GM19193 (cell line): Measurements from ENCODE around the gene ADGRG6.

ENCODE experiments used
- POLR2A ChIP-seq: IDR thresholded peaks from 4 replicates; pipeline ENCODE4 v1.6.1; 2011; ENCODE audit not compliant: insufficient read depth, insufficient read length; ENCODE audit errors: extremely low read depth

The ADGRG6 gene

DNA sequence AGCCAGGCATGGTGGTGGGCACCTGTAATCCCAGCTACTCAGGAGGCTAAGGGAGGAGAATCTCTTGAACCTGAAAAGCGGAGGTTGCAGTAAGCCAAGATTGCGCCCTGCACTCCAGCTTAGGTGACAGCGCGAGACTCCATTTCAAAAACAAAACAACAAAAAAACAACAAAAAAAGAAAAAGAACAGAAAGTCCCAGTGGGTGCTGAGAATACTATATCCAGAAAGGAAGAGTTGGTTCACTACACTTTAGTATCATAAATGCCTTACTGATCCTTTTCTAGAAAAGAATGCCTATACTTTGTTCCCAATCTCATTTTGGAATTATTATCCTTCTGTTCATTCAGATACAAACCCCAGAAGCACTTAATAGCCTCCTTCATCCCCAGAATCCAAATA lies 20.9 kb upstream of the ADGRG6 start:
- TF ChIP-seq POLR2A, result no peak

DNA sequence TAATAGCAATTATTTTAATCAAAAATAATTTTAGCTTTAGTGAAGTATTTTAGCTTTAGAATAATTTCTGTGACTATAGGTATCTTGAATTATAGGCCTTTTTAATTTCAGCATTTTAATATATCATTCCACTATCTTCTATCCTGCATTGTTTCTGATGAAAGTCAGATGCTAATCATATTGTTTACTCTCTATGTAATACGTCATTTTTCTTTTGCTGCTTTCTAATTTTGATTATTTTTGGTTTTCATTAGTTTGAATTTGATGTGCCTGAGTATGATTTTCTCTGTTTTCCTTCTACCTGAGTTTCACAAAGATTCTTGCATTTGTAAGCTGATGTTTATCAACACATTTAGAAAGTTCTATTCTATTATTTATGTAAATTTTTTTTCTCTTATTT lies 17.4 kb upstream of the ADGRG6 start:
- TF ChIP-seq POLR2A, result no peak

DNA sequence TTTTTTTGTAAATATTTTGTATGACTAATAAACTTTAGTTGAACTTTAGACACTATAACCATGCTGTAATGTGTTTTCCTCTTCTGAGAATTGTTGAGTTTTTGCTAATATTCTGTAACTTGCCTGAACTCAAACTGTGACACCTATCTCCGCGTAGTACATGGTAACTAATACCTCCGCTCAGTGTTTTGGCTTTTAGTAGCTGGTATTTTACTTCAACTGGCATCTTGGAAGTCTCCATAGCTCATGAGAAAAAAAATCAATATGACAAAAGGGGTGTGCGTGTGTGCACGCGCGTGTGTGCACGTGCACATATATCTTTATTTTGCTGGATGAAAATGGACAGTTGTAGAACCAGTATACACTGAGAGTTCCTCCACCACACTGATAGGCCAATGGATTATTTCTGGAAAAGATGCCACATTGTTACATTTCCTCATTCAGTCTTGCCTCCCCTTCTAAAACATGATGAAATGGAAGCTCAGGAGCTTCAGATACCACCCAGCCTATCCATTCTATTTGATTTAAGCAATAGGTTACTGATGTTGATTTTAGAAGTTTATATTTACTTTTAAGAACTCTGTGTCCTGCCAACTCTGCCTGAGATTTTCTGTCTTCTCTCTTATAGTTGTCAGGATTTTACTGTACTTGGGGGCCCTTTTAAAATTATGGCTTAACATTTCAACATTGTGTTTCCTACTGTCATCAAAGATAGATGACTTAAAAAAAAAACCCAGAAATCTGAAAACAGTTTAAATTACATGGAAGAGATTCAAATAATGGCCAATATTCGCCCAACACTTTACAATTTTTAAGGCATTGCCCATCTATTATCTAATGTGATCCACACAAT lies 16.3 kb upstream of the ADGRG6 start:
- no peak for TF ChIP-seq POLR2A

DNA sequence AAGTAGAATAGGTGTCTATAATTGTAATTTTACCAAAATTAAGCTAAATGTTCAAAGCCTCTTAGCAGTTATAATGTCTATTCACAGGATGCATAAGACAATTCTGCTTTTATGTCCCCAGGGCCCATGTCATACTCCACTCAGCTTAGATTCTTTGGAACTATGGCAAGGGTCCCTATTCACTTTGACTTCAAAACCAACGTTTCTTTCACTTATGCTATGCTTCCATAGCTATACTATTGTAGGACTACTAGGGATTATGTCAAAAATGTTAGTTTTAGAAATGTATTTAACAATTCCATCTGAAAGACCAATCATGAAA lies 15.8 kb upstream of the ADGRG6 start:
- no peak for TF ChIP-seq POLR2A

DNA sequence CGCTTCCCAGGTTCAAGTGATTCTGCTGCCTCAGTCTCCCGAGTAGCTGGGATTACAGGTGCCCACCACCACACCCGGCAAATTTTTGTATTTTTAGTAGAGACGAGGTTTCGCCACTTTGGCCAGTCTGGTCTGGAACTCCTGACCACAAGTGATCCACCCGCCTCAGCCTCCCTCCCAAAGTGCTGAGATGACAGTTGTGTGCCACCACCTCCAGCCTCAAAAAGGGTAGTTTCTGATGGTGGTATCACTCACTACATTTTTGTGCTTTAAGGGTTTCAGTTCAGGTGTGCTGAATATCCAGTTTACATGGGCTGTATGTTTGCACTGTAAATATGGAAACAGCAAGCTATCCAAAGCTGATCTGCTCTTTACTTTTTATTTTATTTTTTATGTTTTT lies 12.1 kb upstream of the ADGRG6 start:
- TF ChIP-seq POLR2A, result no peak

DNA sequence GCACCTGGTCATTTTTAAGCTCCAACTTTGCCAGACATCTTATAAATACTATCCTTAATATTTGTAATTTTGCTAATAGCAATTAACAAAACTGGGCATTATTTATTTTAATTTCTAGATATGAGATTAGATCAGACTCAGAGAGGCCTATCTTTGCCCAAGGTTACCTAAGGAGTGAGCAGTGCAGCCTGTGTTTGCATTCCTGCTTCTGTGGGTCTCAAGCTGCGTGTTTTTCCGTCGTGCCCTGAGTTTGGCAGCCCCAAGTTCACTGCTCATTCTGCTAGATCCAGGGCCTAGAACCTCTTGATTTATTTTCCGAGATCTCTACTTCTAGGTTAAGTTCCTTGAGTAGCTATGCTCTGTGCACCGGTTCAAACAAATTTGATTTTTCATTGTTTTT lies 11.0 kb upstream of the ADGRG6 start:
- no peak for TF ChIP-seq POLR2A

DNA sequence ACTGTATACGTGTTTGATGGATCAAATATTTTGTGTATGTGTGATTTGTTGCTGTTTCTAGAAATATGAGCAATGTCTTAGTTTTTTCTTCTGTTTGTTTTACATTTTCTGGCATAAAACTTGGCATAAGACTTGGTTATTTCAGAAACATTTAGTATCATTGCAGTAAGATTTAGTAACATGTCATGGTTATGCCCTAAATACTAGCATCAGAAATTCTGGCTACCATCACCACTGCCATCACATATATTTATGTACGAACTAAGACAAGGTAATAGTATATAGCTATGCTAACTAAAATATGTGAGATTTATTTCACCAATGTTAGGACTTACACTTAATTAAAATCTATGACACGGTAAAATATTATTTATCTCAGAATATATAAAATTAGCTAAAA lies 10.3 kb upstream of the ADGRG6 start:
- no peak for TF ChIP-seq POLR2A

DNA sequence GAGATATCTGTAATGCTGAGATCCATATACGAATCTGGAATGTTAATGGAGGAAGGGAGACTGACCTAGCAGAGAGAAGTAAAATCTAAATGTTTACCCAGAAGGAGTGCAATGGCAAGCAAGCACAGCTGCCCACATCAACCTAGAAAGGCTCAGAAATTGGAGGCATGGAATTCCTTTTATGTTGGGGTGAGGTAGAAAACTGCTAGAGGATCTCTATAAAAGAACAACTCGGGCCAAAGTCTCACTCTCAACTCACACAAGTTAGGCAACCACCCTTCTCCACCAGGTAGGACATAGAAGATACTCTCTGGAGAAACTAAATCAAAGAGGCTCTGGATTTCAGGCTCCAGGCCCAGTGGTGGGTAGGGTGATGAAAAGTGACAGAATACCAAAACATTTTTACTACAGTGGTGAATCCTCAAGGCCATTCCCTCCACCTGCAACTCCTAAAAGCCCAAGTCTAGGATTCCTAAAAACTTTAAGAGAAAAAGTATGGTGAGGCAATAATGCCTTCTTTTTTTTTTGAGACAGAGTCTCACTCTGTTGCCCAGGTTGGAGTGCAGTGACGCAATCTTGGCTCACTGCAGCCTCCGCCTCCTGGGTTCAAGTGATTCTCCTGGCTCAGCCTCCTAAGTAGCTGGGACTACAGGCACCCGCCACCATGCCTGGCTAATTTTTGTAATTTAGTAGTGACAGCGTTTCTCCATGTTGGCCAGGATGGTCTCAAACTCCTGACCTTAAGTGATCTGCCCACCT lies 9.5 kb upstream of the ADGRG6 start:
- no peak for TF ChIP-seq POLR2A

DNA sequence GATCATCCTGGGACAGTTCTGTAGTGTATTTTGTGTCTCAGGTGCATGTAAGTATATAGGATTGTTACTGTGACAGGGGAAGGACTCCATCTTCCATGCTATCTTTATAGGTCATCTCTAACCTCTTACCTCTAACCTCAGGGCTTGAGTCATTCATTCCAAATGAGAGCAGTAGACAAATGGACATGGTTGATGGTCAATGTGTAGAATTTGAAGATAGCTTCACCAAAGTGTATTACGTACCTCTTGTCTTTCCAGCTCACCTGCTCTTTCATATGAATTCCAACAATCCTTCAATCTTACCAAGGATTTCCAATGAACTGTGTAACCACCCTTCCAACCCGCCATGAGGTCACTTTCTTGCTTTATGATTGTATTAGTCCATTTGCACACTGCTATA lies 8.7 kb upstream of the ADGRG6 start:
- no peak for TF ChIP-seq POLR2A

DNA sequence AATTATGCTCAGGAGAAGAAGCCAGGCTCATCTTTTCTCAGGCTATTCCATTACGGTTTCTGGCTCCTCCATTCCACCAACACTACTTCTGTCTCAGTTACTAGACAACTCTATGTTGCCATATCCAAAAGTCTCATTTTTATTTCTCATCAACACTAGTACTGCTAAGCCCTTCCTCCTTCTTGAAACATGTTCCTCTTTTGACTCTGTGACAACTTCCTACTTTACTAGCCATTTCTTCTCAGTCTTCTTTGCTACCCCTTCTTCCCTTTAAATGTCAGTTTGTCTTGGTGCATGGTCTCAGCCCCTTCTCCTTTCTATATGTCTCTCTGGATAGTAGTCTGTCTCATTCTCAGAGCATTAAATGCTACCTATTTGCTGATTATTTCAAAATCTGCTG lies 7.1 kb upstream of the ADGRG6 start:
- no peak for TF ChIP-seq POLR2A

DNA sequence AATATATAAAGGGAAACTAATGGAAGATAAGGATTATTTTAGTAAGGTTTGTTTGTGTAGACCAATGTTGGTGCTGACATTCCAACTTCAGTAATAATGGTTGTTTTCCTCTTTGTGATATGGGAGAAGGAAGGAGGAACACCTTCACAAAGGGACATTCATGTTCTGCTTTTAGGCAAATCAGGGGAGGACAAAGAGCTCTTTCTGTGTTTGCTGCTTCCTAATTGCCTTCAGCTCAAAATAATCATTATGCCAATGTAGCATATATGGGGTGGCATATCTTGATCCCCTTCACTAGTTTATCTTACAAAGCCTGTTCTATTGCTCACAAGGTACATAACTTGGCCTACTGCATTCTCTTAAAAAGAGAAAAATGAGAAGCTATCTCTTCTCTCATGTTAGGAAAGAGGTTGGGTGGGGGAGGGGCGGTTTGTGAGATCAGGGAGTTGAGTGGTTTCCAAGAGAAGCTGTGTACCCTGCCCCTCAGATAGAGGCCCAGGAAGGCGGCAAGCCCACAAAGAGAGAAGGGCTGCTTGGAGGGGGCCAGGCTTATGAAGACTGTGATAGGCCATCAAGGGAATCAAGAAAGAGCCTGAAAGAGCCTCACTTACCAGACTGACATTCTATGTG lies 4.7 kb upstream of the ADGRG6 start:
- TF ChIP-seq POLR2A, result no peak

DNA sequence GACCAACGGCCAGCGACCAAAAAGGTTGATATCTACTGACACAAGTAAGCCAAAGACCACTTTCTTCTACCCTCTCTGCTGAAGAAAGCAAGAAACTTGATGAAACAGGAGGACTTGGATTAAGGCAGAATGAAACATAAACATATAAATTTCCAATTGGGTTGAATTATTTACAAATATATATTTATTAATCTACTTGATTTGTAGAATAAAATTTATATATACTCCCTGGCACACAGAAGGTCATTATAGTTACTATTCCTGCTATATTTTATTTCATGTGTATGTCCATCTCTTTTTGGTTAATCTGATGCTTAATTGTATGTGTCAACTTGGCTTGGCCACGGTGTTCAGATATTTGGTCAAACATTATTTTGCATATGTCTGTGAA lies 4.2 kb upstream of the ADGRG6 start:
- TF ChIP-seq POLR2A, result no peak

DNA sequence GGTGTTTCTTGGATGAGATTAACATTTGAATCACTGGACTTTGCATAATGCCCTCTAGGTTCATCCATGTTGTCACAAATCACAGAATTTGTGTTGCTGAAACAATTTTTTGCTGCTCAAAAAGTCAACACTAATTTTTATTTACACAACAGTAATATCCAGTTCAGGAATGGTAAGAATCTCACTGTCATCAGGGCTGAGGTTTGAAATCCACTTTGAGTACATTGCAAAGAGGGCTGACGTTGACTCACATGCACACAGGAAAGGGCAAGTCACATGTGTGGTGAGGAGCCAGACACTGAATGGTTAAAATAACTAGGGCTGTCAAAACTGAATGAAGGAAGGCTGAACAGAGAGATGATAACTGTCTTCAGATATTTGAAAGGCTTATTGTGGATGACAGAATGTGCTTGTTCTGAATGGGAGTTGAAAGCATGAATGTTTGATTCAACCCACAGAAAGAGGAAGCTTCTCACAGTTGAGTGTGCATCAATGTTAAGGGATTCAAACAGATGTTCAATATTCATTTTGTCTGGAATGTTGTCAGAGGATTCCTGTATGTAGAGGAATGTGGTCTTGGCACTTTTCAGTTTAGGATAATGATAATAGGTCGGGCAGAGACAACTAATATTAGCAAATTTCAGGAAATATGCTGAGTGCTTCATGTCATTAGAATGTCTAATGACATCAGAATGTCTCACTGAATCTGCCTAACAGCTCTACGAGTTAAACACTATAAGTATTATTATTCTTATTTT lies 3.6 kb upstream of the ADGRG6 start:
- TF ChIP-seq POLR2A, result no peak

DNA sequence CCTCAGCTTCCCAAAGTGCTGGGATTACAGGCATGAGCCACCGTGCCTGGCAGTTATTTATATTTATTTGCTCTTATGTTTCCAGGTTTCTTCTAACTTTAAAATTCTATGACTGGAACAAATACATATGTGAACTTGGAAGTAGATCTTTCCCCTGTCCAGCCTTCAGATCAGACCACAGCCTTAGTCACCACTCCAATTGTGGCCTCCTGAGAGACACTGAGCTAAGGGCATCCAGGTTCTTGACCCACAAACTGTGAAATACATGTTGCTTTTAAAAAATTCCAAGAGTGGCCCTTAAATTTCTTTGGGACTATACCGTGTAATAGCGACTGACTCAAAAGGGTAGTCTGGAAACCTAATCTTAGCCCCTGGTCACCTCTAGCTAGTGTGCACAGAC lies 1.5 kb upstream of the ADGRG6 start:
- TF ChIP-seq POLR2A, result no peak
